HepG2 (cell line): ENCODE measurements around the gene MSMP. TPM values are rescaled to one million over a fixed set of nuclear protein-coding genes. Genes with fewer than 3 reads are reported as not detected.

ENCODE experiments used
- ATAC-seq: fragments of 200-7000 bp; cut with Tn5 transposase; 3 replicates; pipeline ENCODE4 v1.9.1; 2020; ENCODE audit warnings: mild to moderate bottlenecking, moderate library complexity
- Bru-seq: library from RNA; stranded (reverse); fragments of 400-500 nt; gene quantifications from one replicate; lab custom pipeline; 2021; lab: Mats Ljungman, UMichigan
- BruChase-seq, 2 experiments: library from RNA; stranded (reverse); fragments of 400-500 nt; gene quantifications; one replicate each; lab custom pipeline; 2021; lab: Mats Ljungman, UMichigan
- BruUV-seq: library from RNA; stranded (reverse); fragments of 400-500 nt; replicated peaks from 2 replicates; lab custom pipeline; 2021; lab: Mats Ljungman, UMichigan
- CTCF ChIA-PET: fragments of 300-600 bp; formaldehyde crosslinking; extraction: SDS; loops from one replicate; lab custom pipeline; 2021; ENCODE audit warnings: low total read pairs, inconsistent platforms, low intra/inter-chr PET ratio; lab: Yijun Ruan, JAX
- POLR2A ChIA-PET: fragments of 350-600 bp; sonication (Branson Sonifier 250); formaldehyde crosslinking; loops from one replicate; lab custom pipeline; 2020; ENCODE audit warnings: antibody characterized with exemption, inconsistent platforms; lab: Yijun Ruan, JAX
- DNase-seq: peaks from one replicate; pipeline ENCODE4 v3.0.0-alpha.2; 2015; ENCODE audit warnings: low spot score
- FAIRE-seq: peaks from 3 replicates; lab custom pipeline; 2011; peaks lifted over from hg19 to GRCh38; lab: Jason Lieb, UNC
- H2AFZ ChIP-seq: one replicate; pipeline ENCODE4 v1.6.1; 2011; ENCODE audit warnings: low read length, inconsistent platforms
- H3K27ac ChIP-seq: fragments of 300-600 bp; 3 replicates; pipeline ENCODE4 v1.8.0; 2011; ENCODE audit warnings: mixed run types, mild to moderate bottlenecking, mixed read lengths, low read length, inconsistent platforms; ENCODE audit not compliant: insufficient read depth; ENCODE audit errors: extremely low read length
- H3K27me3 ChIP-seq, 2 experiments: fragments of 200-600 bp in 1 of 2; 2 replicates in 1 of 2; 3 replicates in 1 of 2; pipeline versions ENCODE4 v1.6.0 to v1.8.0; 2011; ENCODE audit warnings: low read length in 2 of 2, mild to moderate bottlenecking in 2 of 2, moderate library complexity in 2 of 2, inconsistent platforms in 1 of 2; ENCODE audit not compliant: insufficient read depth in 2 of 2, control insufficient read depth in 1 of 2
- H3K36me3 ChIP-seq, 2 experiments: fragments of 200-600 bp in 1 of 2; replicated peaks in 1 of 2; 2 replicates in 1 of 2; 3 replicates in 1 of 2; pipeline versions ENCODE4 v1.5.1 to v1.8.0; 2011; ENCODE audit warnings: low read length in 2 of 2, inconsistent platforms in 1 of 2; ENCODE audit not compliant: insufficient read depth in 2 of 2, control insufficient read depth in 1 of 2
- H3K4me1 ChIP-seq: 2 replicates; pipeline ENCODE4 v1.5.1; 2012; ENCODE audit warnings: low read length, inconsistent platforms; ENCODE audit not compliant: insufficient read depth
- H3K4me2 ChIP-seq: 2 replicates; pipeline ENCODE4 v1.6.0; 2011; ENCODE audit warnings: low read depth, low read length, inconsistent platforms
- H3K4me3 ChIP-seq, 3 experiments: fragments of 200-600 bp in 1 of 3; sonication (generic), shearing (Covaris generic) in 1 of 3; replicated peaks in 1 of 3; 2 replicates each; pipeline ENCODE4 v1.5.1; 2011 to 2016; ENCODE audit warnings: low read length in 3 of 3, inconsistent platforms in 2 of 3, low read depth in 2 of 3, mild to moderate bottlenecking in 2 of 3, control low read depth in 1 of 3, mixed read lengths in 1 of 3; ENCODE audit not compliant: insufficient read depth in 1 of 3
- H3K79me2 ChIP-seq: one replicate; pipeline ENCODE4 v1.6.1; 2011; ENCODE audit warnings: low read length, inconsistent platforms; ENCODE audit not compliant: insufficient read depth
- H3K9ac ChIP-seq: 2 replicates; pipeline ENCODE4 v1.6.0; 2011; ENCODE audit warnings: mild to moderate bottlenecking, low read depth, low read length, inconsistent platforms; ENCODE audit not compliant: insufficient read depth
- H3K9me3 ChIP-seq: 2 replicates; pipeline ENCODE4 v1.5.1; 2012; ENCODE audit warnings: mild to moderate bottlenecking, low read length
- H4K20me1 ChIP-seq: 2 replicates; pipeline ENCODE4 v1.6.0; 2011; ENCODE audit warnings: inconsistent platforms, mild to moderate bottlenecking, low read length, moderate library complexity; ENCODE audit not compliant: insufficient read depth
- DBP ChIP-seq: sonication (generic); formaldehyde crosslinking; IDR thresholded peaks from 2 replicates; pipeline ENCODE4 v1.4.0; 2020; ENCODE audit warnings: missing genetic modification reagents; ENCODE audit errors: not compliant biosample characterization
- FOXJ3 ChIP-seq: sonication (generic); formaldehyde crosslinking; IDR thresholded peaks from 2 replicates; pipeline ENCODE4 v1.4.0; 2020; ENCODE audit warnings: missing genetic modification reagents, mild to moderate bottlenecking, borderline replicate concordance
- HHEX ChIP-seq: IDR thresholded peaks from 2 replicates; pipeline ENCODE4 v1.6.1; 2016; ENCODE audit warnings: control low read depth
- HMGXB3 ChIP-seq: sonication (generic); formaldehyde crosslinking; IDR thresholded peaks from 2 replicates; pipeline ENCODE4 v1.4.0; 2020; ENCODE audit warnings: missing genetic modification reagents, borderline replicate concordance
- MTA3 ChIP-seq: sonication (generic); formaldehyde crosslinking; IDR thresholded peaks from 2 replicates; pipeline ENCODE4 v1.4.0; 2020; ENCODE audit warnings: missing genetic modification reagents
- NCOR1 ChIP-seq: fragments of 200-600 bp; sonication (generic); IDR thresholded peaks from 2 replicates; pipeline ENCODE4 v1.7.0; 2017; ENCODE audit warnings: antibody characterized with exemption, low read length, borderline replicate concordance
- NFIC ChIP-seq: IDR thresholded peaks from 2 replicates; pipeline ENCODE4 v1.6.1; 2012; ENCODE audit warnings: mild to moderate bottlenecking, low read length, inconsistent platforms
- PLSCR1 ChIP-seq: sonication (generic); formaldehyde crosslinking; IDR thresholded peaks from 2 replicates; pipeline ENCODE4 v1.5.0; 2020; ENCODE audit warnings: missing genetic modification reagents, mild to moderate bottlenecking, borderline replicate concordance
- POLR2G ChIP-seq: fragments of 200-400 bp; formaldehyde crosslinking; IDR thresholded peaks from 2 replicates; pipeline ENCODE4 v1.6.1; 2018; ENCODE audit warnings: mild to moderate bottlenecking, low read depth, low read length, moderate library complexity
- RBAK ChIP-seq: sonication (generic); formaldehyde crosslinking; IDR thresholded peaks from 2 replicates; pipeline ENCODE4 v1.5.1; 2020; ENCODE audit warnings: mild to moderate bottlenecking, missing genetic modification reagents
- ZC3H13 ChIP-seq: sonication (generic); formaldehyde crosslinking; IDR thresholded peaks from 2 replicates; pipeline ENCODE4 v1.8.1; 2023; ENCODE audit warnings: mild to moderate bottlenecking, missing genetic modification reagents, moderate library complexity
- ZNF639 ChIP-seq: conservative IDR thresholded peaks from 2 replicates; pipeline ENCODE4 v1.6.1; 2018; ENCODE audit warnings: missing genetic modification reagents
- ZNF792 ChIP-seq: IDR thresholded peaks from 2 replicates; pipeline ENCODE4 v1.6.1; 2016
- WGBS: methylation state at CpG from one replicate; pipeline ENCODE4 v1.1.6; 2017; ENCODE audit warnings: low lambda C conversion rate; 5-methylcytosine and 5-hydroxymethylcytosine counted together
- in situ Hi-C: cut with HindIII; loops from 2 replicates; pipeline ENCODE4 v1.10.0; 2017; ENCODE audit warnings: low pct_unique_long_range_greater_than_20kb; ENCODE audit not compliant: extremely low pct_ligation_motif_present
- intact Hi-C: fragments of 100-400 bp; cut with micrococcal nuclease; formaldehyde crosslinking; loops from one replicate; pipeline ENCODE4 v1.10.0; 2022; ENCODE audit not compliant: unreplicated experiment
- long read RNA-seq, 2 experiments: library from RNA in 1 of 2; library from polyadenylated mRNA in 1 of 2; stranded (forward) in 1 of 2; unstranded in 1 of 2; transcript quantifications; one replicate each; pipeline ENCODE4 v2.0.0, GENCODE V29; 2019 to 2022
- polyA minus RNA-seq, 3 experiments: library from RNA; depleted of rRNA, polyadenylated mRNA; stranded (reverse); fragments of >200 nt; gene quantifications; 2 replicates each; pipeline ENCODE4 v1.2.3, GENCODE V29; 2011; ENCODE audit warnings: low replicate concordance in 1 of 3
- polyA plus RNA-seq, 8 experiments: library from polyadenylated mRNA; depleted of rRNA in 3 of 8; stranded (reverse) in 7 of 8; unstranded in 1 of 8; fragments of >200 nt; fragmentation: Illumina TruSeq in 4 of 8; extraction: Trizol in 4 of 8; gene quantifications; 2 replicates each; pipeline versions ENCODE4 v1.2.1 to v1.2.3, GENCODE V29; 2011 to 2016; ENCODE audit warnings: low read depth in 4 of 8, missing spikeins in 1 of 8, mixed read lengths in 1 of 8; ENCODE audit not compliant: insufficient read depth in 1 of 8
- total RNA-seq, 5 experiments: library from RNA; depleted of rRNA; stranded (reverse); fragments of >200 nt; fragmentation: Illumina TruSeq; extraction: Trizol; gene quantifications; 2 replicates each; pipeline ENCODE4 v1.2.3, GENCODE V29; 2016; ENCODE audit warnings: low read depth in 1 of 5

MSMP gene
- total RNA-seq (2016; rRNA removed; fragmentation: Illumina TruSeq; extraction: Trizol) (0.24 and 0.49 TPM in 2 replicates), polyA plus RNA-seq (2011; rRNA removed) (0.34 and 0.46 TPM in 2 replicates), polyA minus RNA-seq (2011; rRNA and poly(A)+ RNA removed; ENCODE audit: low replicate concordance) (0.62 TPM in 1 of 2 replicates, not detected in the other), Bru-seq, nascent RNA (not detected), BruChase-seq, experiment 1, labeled RNA remaining after a 6-hour chase (percentile 19 among the genes with signal in this experiment), BruChase-seq, experiment 2, labeled RNA remaining after a 2-hour chase (not detected)
- total RNA-seq (2016; cell fraction: cytosol; rRNA removed; fragmentation: Illumina TruSeq; extraction: Trizol; ENCODE audit: low read depth) = not detected in 2 replicates
- total RNA-seq (2016; cell fraction: insoluble cytoplasmic fraction; rRNA removed; fragmentation: Illumina TruSeq; extraction: Trizol) = not detected in 2 replicates
- total RNA-seq (2016; cell fraction: membrane; rRNA removed; fragmentation: Illumina TruSeq; extraction: Trizol) = 0.71 TPM in 1 of 2 replicates, not detected in the other
- not detected in 2 replicates for total RNA-seq (2016; cell fraction: nucleus; rRNA removed; fragmentation: Illumina TruSeq; extraction: Trizol)
- polyA plus RNA-seq (2011; cell fraction: cytosol; rRNA removed) = 0.32 and 0.45 TPM in 2 replicates
- polyA plus RNA-seq (2011; cell fraction: nucleus; rRNA removed) = 0.42 TPM in 1 of 2 replicates, not detected in the other
- 0.76 TPM in 1 of 2 replicates, not detected in the other for polyA plus RNA-seq (2012)
- polyA plus RNA-seq (2016; cell fraction: cytosol; fragmentation: Illumina TruSeq; extraction: Trizol; ENCODE audit: low read depth) = 0.66 and 1.2 TPM in 2 replicates
- 0.62 TPM in 1 of 2 replicates, not detected in the other for polyA plus RNA-seq (2016; cell fraction: insoluble cytoplasmic fraction; fragmentation: Illumina TruSeq; extraction: Trizol; ENCODE audit: low read depth)
- polyA plus RNA-seq (2016; cell fraction: membrane; fragmentation: Illumina TruSeq; extraction: Trizol; ENCODE audit: low read depth) = 0.55 and 2.2 TPM in 2 replicates
- not detected in 2 replicates for polyA plus RNA-seq (2016; cell fraction: nucleus; fragmentation: Illumina TruSeq; extraction: Trizol; ENCODE audit: insufficient read depth, low read depth)
- not detected in 2 replicates for polyA minus RNA-seq (2011; cell fraction: cytosol; rRNA and poly(A)+ RNA removed)
- not detected in 2 replicates for polyA minus RNA-seq (2011; cell fraction: nucleus; rRNA and poly(A)+ RNA removed)
- long read RNA-seq, experiment 1 = 0 reads
- long read RNA-seq, experiment 2, partial matches to known transcripts = 0 of 2 reads
- long read RNA-seq, experiment 2, other reads (novel, unspliced or antisense) = 0 of 2 reads

GRCh38 chr9:35754264-35754663, at the start of gene MSMP:
MSMP (minus strand) TSS chr9:35754276; CDS start chr9:35754129, 147 bp downstream.
- ChIA-PET POLR2A (no interaction called here), CTCF (no interaction called here)
- H2AFZ ChIP-seq = no peak within 1 kb of the TSS
- H3K4me3 ChIP-seq = no peak within 1 kb of the TSS
- H3K27me3 ChIP-seq = no peaks in the 10 kb centered on the region; a peak in 1 of 5 replicates
- WGBS = 86% methylated on average over 2 of the region's 3 CpGs
- FAIRE-seq (no peak), DNase-seq (no peak), ATAC-seq (no peak)
- intact Hi-C loops (no loop called here), in situ Hi-C loops (no loop called here)
- peaks cover 33% of the 10 kb centered on the region for H3K4me1 ChIP-seq
- BruUV-seq = no TSS peak
- peaks cover 17% of the 10 kb centered on the region for H3K79me2 ChIP-seq
- H3K9ac ChIP-seq = no peak within 1 kb of the TSS
- no peaks in the 10 kb centered on the region for H3K9me3 ChIP-seq
- H3K36me3 ChIP-seq = peaks cover 8 to 30% of the 10 kb centered on the region in 2 experiments
- H3K4me2 ChIP-seq = no peak within 1 kb of the TSS
- H3K27ac ChIP-seq = no peak within 1 kb of the TSS
- H4K20me1 ChIP-seq = no peaks in the 10 kb centered on the region
- TF ChIP-seq HHEX (CRISPR knock-in tag) = no peak
- no peak for TF ChIP-seq ZNF639 (CRISPR knock-in tag)
- TF ChIP-seq MTA3 = no peak
- no peak for TF ChIP-seq NCOR1
- TF ChIP-seq ZC3H13 (CRISPR knock-in tag) = no peak
- TF ChIP-seq FOXJ3 (CRISPR knock-in tag) = no peak
- TF ChIP-seq ZNF792 = no peak
- no peak for TF ChIP-seq PLSCR1
- TF ChIP-seq POLR2G = no peak
- no peak for TF ChIP-seq NFIC
- TF ChIP-seq HMGXB3 (CRISPR knock-in tag) = no peak
- no peak for TF ChIP-seq RBAK (CRISPR knock-in tag)
- no peak for TF ChIP-seq DBP (CRISPR knock-in tag)
